Naive B cell (primary cell): ENCODE measurements around the gene GKN1. TPM values are rescaled to one million over a fixed set of nuclear protein-coding genes. Genes with fewer than 3 reads are reported as not detected.

Experiments used
- ATAC-seq, 2 donors: fragments of 150-1000 bp; cut with Tn5 transposase; 2 replicates each; pipeline ENCODE4 v1.10.0; 2021; ENCODE audit warnings: low read depth in 2 of 2, mild to moderate bottlenecking in 2 of 2, moderate library complexity in 2 of 2
- DNase-seq: peaks from one replicate; pipeline ENCODE4 v3.0.0; 2022
- H3K27ac Mint-ChIP-seq, 6 donors: one replicate each; pipeline ENCODE4 v1.8.0; 2020 to 2022; ENCODE audit warnings: mild to moderate bottlenecking in 6 of 6, mixed read lengths in 6 of 6, moderate library complexity in 5 of 6, inconsistent platforms in 2 of 6
- H3K27me3 Mint-ChIP-seq, 3 donors: one replicate each; pipeline ENCODE4 v1.8.0; 2021 to 2022; ENCODE audit warnings: mixed read lengths in 3 of 3, mild to moderate bottlenecking in 1 of 3
- H3K36me3 Mint-ChIP-seq, 2 donors: one replicate each; pipeline ENCODE4 v1.8.0; 2020 to 2022; ENCODE audit warnings: mixed read lengths in 2 of 2, inconsistent platforms in 1 of 2, mild to moderate bottlenecking in 1 of 2
- H3K4me1 Mint-ChIP-seq, 3 donors: one replicate each; pipeline ENCODE4 v1.8.0; 2020 to 2022; ENCODE audit warnings: mixed read lengths in 3 of 3, inconsistent platforms in 1 of 3, mild to moderate bottlenecking in 1 of 3, moderate library complexity in 1 of 3
- H3K4me3 Mint-ChIP-seq, 8 donors: one replicate each; pipeline ENCODE4 v1.8.0; 2020 to 2022; ENCODE audit warnings: mild to moderate bottlenecking in 8 of 8, mixed read lengths in 8 of 8, moderate library complexity in 8 of 8, inconsistent platforms in 2 of 8
- H3K9me3 Mint-ChIP-seq, 7 donors: one replicate each; pipeline ENCODE4 v1.8.0; 2020 to 2022; ENCODE audit warnings: mixed read lengths in 7 of 7, mild to moderate bottlenecking in 5 of 7, inconsistent platforms in 2 of 7, moderate library complexity in 1 of 7
- polyA plus RNA-seq, 6 donors: library from polyadenylated mRNA; unstranded; fragments of 300-500 nt; fragmentation: Illumina TruSeq; gene quantifications; one replicate each; pipeline ENCODE4 v1.2.3, GENCODE V29; 2021; ENCODE audit warnings: low read depth in 6 of 6

GKN1 gene
- not detected for polyA plus RNA-seq

GRCh38 chr2:68974251-68974650 is at the start of gene GKN1:
TSS of gene GKN1 (plus strand) at chr2:68974636. CDS start at chr2:68974678, 42 bp downstream.
- no peak for ATAC-seq
- Mint-ChIP-seq H3K27me3 (peaks cover 12 to 26% (median 18%) of the 10 kb centered on the region in 3 donors), H3K4me1 (no peaks in the 10 kb centered on the region), H3K4me3 (no peak within 1 kb of the TSS), H3K9me3 (no peaks in the 10 kb centered on the region), H3K36me3 (peaks cover 0 to 3% of the 10 kb centered on the region in 2 donors), H3K27ac (peak within 1 kb of the TSS in 2 of 6 donors; percentile 4 to 39)
- DNase-seq = no peak

GRCh38 chr2:68925295-68925896 is 49.0 kb upstream of the GKN1 start:
- Mint-ChIP-seq H3K4me3 (no peak overlapping the region), H3K27ac (no peak overlapping the region), H3K4me1 (peaks cover 0 to 6% (median 0%) of the 10 kb centered on the region in 3 donors), H3K9me3 (peaks cover 0 to 5% (median 0%) of the 10 kb centered on the region in 7 donors), H3K27me3 (no peaks in the 10 kb centered on the region), H3K36me3 (no peaks in the 10 kb centered on the region)
- ATAC-seq (peak; percentile 55 to 73), DNase-seq (peak; percentile 52)

- ATAC-seq (no peak), DNase-seq (no peak)
- Mint-ChIP-seq H3K36me3 (peaks cover 0 to 8% of the 10 kb centered on the region in 2 donors), H3K27me3 (no peaks in the 10 kb centered on the region), H3K4me1 (peaks cover 0 to 6% (median 6%) of the 10 kb centered on the region in 3 donors), H3K9me3 (peaks cover 3 to 15% (median 11%) of the 10 kb centered on the region in 7 donors), H3K4me3 (no peak overlapping the region), H3K27ac (no peak overlapping the region)
Measured at GRCh38 chr2:68926796-68927195, 47.6 kb upstream of the GKN1 start.

- Mint-ChIP-seq H3K4me3 (peak overlapping the region in 1 of 8 donors; percentile 6), H3K27ac (peak overlapping the region in 1 of 6 donors; percentile 79), H3K36me3 (peaks cover 0 to 8% of the 10 kb centered on the region in 2 donors), H3K27me3 (peaks cover 0 to 11% (median 9%) of the 10 kb centered on the region in 3 donors), H3K4me1 (peaks cover 0 to 6% (median 0%) of the 10 kb centered on the region in 3 donors), H3K9me3 (peaks cover 3 to 22% (median 14%) of the 10 kb centered on the region in 7 donors)
- DNase-seq (no peak), ATAC-seq (peak in 1 of 2 donors; percentile 30)
Measured at GRCh38 chr2:68931149-68931711, 43.2 kb upstream of the GKN1 start.

- no peak overlapping the region for H3K4me3 Mint-ChIP-seq
- H3K36me3 Mint-ChIP-seq = peaks cover 0 to 8% of the 10 kb centered on the region in 2 donors
- DNase-seq (no peak), ATAC-seq (no peak)
- H3K4me1 Mint-ChIP-seq = peaks cover 0 to 6% (median 0%) of the 10 kb centered on the region in 3 donors
- H3K27me3 Mint-ChIP-seq = peaks cover 0 to 12% (median 11%) of the 10 kb centered on the region in 3 donors
- H3K9me3 Mint-ChIP-seq = peaks cover 3 to 22% (median 14%) of the 10 kb centered on the region in 7 donors
- H3K27ac Mint-ChIP-seq = no peak overlapping the region
Measured at GRCh38 chr2:68931799-68932198, 42.6 kb upstream of the GKN1 start.

GRCh38 chr2:68932402-68932801 is 42.0 kb upstream of the GKN1 start:
- H3K4me3 Mint-ChIP-seq = peak overlapping the region in 1 of 8 donors; percentile 53
- H3K27ac Mint-ChIP-seq = no peak overlapping the region
- DNase-seq (no peak), ATAC-seq (no peak)
- H3K27me3 Mint-ChIP-seq = peaks cover 0 to 15% (median 15%) of the 10 kb centered on the region in 3 donors
- peaks cover 3 to 22% (median 14%) of the 10 kb centered on the region in 7 donors for H3K9me3 Mint-ChIP-seq
- peaks cover 0 to 6% (median 0%) of the 10 kb centered on the region in 3 donors for H3K4me1 Mint-ChIP-seq
- peaks cover 0 to 8% of the 10 kb centered on the region in 2 donors for H3K36me3 Mint-ChIP-seq

- no peak for DNase-seq
- H3K4me1 Mint-ChIP-seq = peaks cover 0 to 6% (median 0%) of the 10 kb centered on the region in 3 donors
- no peak for ATAC-seq
- no peak overlapping the region for H3K27ac Mint-ChIP-seq
- H3K36me3 Mint-ChIP-seq = peaks cover 0 to 8% of the 10 kb centered on the region in 2 donors
- H3K9me3 Mint-ChIP-seq = peaks cover 5 to 24% (median 14%) of the 10 kb centered on the region in 7 donors
- H3K4me3 Mint-ChIP-seq = no peak overlapping the region
- peaks cover 0 to 18% (median 17%) of the 10 kb centered on the region in 3 donors for H3K27me3 Mint-ChIP-seq
Measured at GRCh38 chr2:68934021-68934420, 40.4 kb upstream of the GKN1 start.

GRCh38 chr2:68935471-68935870 is 39.0 kb upstream of the GKN1 start:
- H3K27me3 Mint-ChIP-seq = peaks cover 0 to 28% (median 24%) of the 10 kb centered on the region in 3 donors
- DNase-seq (no peak), ATAC-seq (no peak)
- H3K4me1 Mint-ChIP-seq = peaks cover 0 to 6% (median 0%) of the 10 kb centered on the region in 3 donors
- no peak overlapping the region for H3K27ac Mint-ChIP-seq
- no peak overlapping the region for H3K4me3 Mint-ChIP-seq
- peaks cover 0 to 13% of the 10 kb centered on the region in 2 donors for H3K36me3 Mint-ChIP-seq
- peaks cover 5 to 29% (median 20%) of the 10 kb centered on the region in 7 donors for H3K9me3 Mint-ChIP-seq

GRCh38 chr2:68936427-68936826 is 38.0 kb upstream of the GKN1 start:
- ATAC-seq = no peak
- DNase-seq = no peak
- Mint-ChIP-seq H3K27ac (no peak overlapping the region), H3K36me3 (peaks cover 0 to 7% of the 10 kb centered on the region in 2 donors), H3K4me1 (peaks cover 0 to under 1% (median 0%) of the 10 kb centered on the region in 3 donors), H3K4me3 (no peak overlapping the region), H3K27me3 (peaks cover 0 to 35% (median 34%) of the 10 kb centered on the region in 3 donors), H3K9me3 (peaks cover 3 to 23% (median 14%) of the 10 kb centered on the region in 7 donors)

GRCh38 chr2:68936889-68937288 is 37.5 kb upstream of the GKN1 start:
- Mint-ChIP-seq H3K4me3 (no peak overlapping the region), H3K27me3 (peaks cover 0 to 38% (median 37%) of the 10 kb centered on the region in 3 donors), H3K27ac (peak overlapping the region in 1 of 6 donors; percentile 16), H3K9me3 (peaks cover 2 to 20% (median 10%) of the 10 kb centered on the region in 7 donors), H3K4me1 (no peaks in the 10 kb centered on the region), H3K36me3 (peaks cover 0 to 5% of the 10 kb centered on the region in 2 donors)
- DNase-seq (no peak), ATAC-seq (no peak)

- ATAC-seq = no peak
- peaks cover 0 to 5% of the 10 kb centered on the region in 2 donors for H3K36me3 Mint-ChIP-seq
- no peak overlapping the region for H3K27ac Mint-ChIP-seq
- no peaks in the 10 kb centered on the region for H3K4me1 Mint-ChIP-seq
- H3K9me3 Mint-ChIP-seq = peaks cover 0 to 16% (median 8%) of the 10 kb centered on the region in 7 donors
- H3K27me3 Mint-ChIP-seq = peaks cover 5 to 44% (median 44%) of the 10 kb centered on the region in 3 donors
- no peak for DNase-seq
- H3K4me3 Mint-ChIP-seq = no peak overlapping the region
Measured at GRCh38 chr2:68937346-68938055, 36.9 kb upstream of the GKN1 start.

- Mint-ChIP-seq H3K4me3 (no peak overlapping the region), H3K27ac (peak overlapping the region in 1 of 6 donors; percentile 86), H3K36me3 (peaks cover 0 to 5% of the 10 kb centered on the region in 2 donors), H3K4me1 (peaks cover 0 to 5% (median 2%) of the 10 kb centered on the region in 3 donors), H3K9me3 (peaks cover 0 to 14% (median 8%) of the 10 kb centered on the region in 7 donors), H3K27me3 (peaks cover 13 to 55% (median 55%) of the 10 kb centered on the region in 3 donors)
- DNase-seq (no peak), ATAC-seq (no peak)
Measured at GRCh38 chr2:68938938-68939337, 35.5 kb upstream of the GKN1 start.

- Mint-ChIP-seq H3K36me3 (peaks cover 0 to 5% of the 10 kb centered on the region in 2 donors), H3K27me3 (peaks cover 13 to 64% (median 62%) of the 10 kb centered on the region in 3 donors), H3K9me3 (peaks cover 0 to 14% (median 8%) of the 10 kb centered on the region in 7 donors), H3K4me3 (no peak overlapping the region), H3K27ac (no peak overlapping the region), H3K4me1 (peaks cover 0 to 9% (median 2%) of the 10 kb centered on the region in 3 donors)
- DNase-seq (no peak), ATAC-seq (no peak)
Measured at GRCh38 chr2:68939962-68940361, 34.5 kb upstream of the GKN1 start.
